Measurements from ENCODE around the gene CCDC177.
A peak's percentile ranks its signal among the peaks of the same experiment; 100 is the strongest.
"Not testable (repeated sequence)": the region's sequence is repeated elsewhere in the genome, so short reads cannot be mapped to it uniquely, and the experiment has no call there.

CCDC177 gene

DNA sequence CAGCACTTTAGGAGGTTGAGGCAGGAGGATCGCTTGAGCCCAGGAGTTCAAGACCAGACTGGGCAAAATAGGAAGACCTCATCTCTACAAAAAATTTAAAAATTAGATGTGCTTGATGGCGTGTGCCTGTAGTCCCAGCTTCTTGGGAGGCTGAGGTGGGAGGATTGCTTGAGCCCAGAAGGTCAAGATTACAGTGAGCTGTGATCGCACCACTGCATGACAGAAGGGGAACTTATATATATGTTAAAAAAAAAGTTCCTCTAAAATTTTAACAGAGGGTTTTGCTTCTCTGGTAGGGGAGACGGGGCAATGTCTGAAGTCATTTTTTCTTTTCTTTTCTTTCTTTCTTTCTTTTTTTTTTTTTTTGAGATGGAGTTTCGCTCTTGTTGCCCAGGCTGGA lies 24.8 kb upstream of the CCDC177 start:
- DNase-seq = not testable (repeated sequence)

DNA sequence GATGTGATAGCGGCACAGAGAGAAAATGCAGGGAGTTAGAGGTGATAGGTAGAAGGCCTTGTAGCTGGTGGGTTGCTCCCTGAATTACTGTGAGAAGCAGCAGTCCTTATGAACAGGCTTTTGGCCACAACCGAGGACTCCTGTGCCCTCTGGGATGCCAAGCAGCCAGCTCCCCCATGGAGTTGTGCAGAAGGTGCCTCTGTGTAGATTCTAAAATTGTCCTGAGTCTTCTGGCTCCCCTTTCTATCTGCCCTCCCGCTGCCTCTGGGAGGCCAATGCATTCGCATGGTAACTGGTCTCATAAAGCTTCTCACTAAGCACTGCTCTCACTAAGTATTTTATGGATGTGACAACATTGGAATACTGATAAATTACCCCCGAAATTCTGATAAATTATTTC lies 20.7 kb upstream of the CCDC177 start:
- DNase-seq = no peak

- DNase-seq = no peak
Observed at GRCh38 chr14:69594846-69595245, 20.2 kb upstream of the CCDC177 start.

DNA sequence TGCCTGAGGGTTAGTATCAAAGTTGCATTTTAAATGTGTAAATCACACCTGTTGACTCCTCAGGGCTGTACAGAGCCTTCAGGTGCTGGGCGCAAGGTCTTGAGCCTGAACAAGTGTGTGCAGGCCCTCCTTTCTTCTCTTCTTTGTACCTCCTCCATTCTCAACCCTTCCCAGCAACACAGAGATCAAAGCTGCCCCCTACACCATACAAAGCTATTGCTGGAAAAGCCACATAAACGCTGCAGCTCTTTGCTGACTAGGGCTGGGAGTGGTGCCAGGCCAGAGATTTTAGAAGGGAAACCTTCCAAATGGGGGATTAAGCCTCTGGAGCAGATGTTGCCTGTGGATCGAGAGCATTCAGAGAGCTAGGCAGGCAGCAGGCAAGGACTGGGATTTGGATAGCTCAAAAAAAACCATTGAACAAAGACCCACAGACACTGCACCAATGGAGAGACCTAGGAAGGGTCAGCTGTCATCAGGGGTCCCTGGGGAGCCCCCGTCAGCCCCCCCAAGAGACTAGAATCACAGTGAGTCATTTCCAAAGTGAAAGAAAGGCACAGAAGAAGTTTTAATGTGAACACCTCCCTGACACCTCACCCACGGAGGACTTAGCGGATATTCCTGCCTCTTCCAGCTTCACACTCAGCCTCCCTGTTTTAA lies 18.5 kb upstream of the CCDC177 start:
- DNase-seq = no peak

DNA sequence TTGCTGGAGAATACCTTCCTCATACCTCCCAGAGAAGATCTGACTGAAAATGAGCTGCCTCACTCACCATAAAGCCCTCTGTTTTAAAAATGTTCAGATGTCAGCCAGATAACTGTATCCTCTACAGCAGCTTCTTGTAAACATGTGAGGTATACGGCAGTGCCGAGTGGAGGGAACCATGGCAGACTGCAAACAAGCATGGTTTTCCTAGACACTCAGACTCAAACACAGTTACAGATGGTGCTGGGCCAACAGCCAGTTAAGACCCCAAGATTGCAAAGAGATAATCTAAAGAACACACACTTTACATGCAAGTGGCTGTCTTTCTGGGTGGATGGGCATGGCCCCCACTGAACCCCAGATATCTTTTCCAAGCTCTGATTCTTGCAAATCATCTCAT lies 16.6 kb upstream of the CCDC177 start:
- no peak for DNase-seq

GRCh38 chr14:69587389-69587788 lies 12.7 kb upstream of the CCDC177 start:
- DNase-seq = no peak

GRCh38 chr14:69586404-69586803 lies 11.7 kb upstream of the CCDC177 start:
- DNase-seq = no peak

DNA sequence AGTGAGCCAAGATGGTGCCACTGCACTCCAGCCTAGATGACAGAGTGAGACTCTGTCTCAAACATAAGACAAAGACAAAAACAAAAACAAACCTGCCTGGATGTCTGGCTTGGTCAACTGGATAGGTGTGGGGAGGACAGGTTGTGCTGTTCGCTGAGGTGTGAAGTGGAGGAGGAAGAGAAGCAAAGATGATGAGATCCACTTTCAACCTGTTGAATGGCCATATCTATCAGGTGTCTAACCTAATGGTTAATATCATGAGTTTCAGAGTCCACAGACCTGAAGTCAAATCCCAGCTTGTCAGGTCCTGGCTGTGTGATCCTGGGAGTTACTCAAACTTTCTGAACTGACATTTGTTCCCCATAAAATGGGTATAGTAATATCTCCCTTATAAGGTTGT lies 9.7 kb upstream of the CCDC177 start:
- no peak for DNase-seq

DNA sequence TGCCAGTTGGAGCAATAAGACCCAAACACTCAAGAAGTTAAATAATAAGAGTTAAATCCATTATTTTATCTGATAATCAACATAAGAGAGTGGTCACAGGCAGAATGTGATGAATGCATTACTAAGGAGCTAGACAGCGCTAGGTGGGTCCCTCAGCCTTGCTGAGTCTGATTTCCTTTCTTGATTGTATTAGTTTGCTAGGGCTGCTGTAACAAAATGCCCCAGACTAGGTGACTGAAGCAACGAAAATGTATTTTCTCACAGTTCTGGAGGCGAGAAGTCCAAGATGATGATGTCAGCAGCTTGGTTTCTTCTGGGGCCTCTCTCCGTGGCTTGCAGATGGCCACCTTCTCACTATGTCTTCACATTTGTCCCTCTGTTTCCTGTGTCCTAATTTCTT lies 8.2 kb upstream of the CCDC177 start:
- no peak for DNase-seq

DNA sequence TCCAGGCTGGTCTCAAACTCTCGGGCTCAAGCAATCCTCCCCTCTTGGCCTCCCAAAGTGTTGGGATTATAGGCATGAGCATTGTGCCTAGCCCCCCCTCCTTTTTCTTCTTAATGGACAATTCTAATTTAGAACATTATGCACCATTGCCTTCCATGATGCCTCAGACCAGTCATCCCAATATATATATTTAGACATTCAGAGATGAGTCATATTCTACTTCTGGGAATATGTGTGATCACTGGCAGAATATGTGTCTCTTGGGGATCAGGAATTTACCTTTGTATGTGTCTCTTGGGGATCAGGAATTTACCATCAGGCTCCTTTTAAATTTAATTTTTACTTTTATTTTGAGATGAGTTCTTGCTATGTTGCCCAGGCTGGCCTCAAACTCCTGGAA lies 7.5 kb upstream of the CCDC177 start:
- no peak for DNase-seq

DNA sequence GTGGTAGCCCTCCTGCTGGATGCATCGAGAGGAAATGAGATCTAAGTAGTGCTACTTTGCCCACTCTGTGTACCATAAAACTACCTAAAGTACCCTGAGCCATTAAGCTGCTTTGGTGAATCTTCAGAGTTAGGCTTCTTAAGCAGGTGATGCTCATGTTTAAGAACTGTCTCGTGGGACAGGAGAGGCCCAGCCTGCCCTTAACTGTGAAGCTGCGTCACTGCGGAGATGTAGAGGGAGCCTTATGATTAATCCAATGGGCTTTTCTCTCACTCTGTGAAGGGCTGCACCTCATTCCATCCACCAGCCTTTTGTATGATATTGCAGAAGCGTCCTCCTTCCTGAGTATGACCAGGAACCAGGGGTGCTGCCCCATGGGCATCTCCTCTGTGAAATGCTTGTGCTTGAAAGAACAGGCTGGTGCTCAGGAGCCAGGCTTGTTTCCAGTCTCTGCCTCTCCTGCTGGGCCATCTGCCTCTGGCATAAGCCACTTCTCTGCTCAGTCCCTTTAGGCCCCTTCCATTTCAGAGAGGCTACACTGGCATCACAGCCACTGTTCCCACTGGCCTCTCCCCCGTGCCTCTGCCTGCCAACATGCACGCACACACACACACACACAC lies 6.8 kb upstream of the CCDC177 start:
- no peak for DNase-seq

DNA sequence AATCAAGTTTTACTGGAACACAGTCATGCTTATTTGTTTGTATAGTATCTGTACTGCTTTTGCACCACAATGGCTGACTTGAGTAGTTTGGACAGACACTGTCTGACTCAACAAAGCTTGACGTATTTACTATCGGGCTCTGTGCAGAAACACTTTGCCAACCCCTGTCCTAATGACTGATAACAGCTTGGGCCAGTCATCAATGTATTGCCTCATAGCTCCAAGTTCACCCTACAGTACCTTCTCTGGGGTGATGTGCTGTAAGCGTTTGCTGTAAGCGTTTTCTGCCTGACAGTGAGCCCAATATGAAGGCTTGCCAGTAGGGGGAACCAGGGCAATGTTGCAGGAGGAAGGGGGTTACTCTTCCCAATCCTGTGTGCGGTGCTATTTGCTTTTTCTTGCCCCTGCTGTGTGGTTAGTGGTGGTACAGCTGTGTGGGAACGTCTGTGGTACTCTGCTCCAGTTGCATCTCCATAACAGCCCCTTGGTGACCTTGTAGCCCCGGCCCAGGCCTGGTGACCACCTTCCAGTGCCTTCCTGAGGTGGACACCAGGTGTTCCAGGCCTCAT lies 5.4 kb upstream of the CCDC177 start:
- peak; percentile 61 to 65 for DNase-seq

- DNase-seq = no peak
Observed at GRCh38 chr14:69579476-69579875, 4.8 kb upstream of the CCDC177 start.

DNA sequence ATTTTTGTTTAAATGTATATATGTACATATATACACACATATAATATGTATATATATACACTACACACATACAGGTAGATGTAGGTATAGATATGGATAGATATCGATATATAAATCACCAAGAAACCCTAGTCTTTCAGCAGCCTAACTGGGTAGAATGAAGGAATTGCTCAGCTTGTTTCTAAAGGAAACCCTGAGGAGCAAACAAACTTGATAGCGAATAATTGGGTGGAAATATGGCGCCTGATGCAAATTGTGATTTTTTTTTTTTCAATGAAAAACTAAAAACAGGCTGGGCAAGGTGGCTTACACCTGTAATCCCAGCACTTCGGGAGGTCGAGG lies 254 bp upstream of the CCDC177 start:
- DNase-seq = no peak

DNA sequence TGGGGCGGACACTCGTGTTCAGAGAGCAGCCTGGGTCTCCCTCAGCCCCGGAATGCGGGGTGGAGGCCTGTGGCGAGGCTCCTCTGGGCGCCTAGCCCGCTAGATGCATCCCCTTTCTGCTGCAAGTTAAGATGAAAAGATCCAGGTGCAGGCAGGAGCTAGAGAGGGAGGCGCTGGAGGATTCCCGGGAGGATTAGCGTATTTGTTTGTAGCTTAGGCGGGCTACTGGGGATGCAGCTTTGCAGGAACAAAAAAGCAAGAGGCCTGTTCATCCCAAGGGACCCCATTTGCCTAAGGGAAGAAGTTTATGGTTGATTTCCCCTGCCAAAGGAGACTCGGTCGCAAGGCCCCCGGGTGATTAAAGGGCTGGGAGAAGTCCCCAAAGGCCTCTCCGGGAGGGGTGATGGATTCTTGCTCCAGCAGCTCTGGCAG lies 824 bp downstream of the CCDC177 start:
- DNase-seq = peak; percentile 39 to 49

- no peak for DNase-seq
Observed at GRCh38 chr14:69573205-69573830, 1.4 kb downstream of the CCDC177 start.

- no peak for DNase-seq
Observed at GRCh38 chr14:69572841-69573135, 1.9 kb downstream of the CCDC177 start.

GRCh38 chr14:69572030-69572840 lies 2.4 kb downstream of the CCDC177 start:
- DNase-seq = no peak

GRCh38 chr14:69571449-69572029 lies 3.1 kb downstream of the CCDC177 start:
- no peak for DNase-seq

GRCh38 chr14:69570836-69571330 lies 3.8 kb downstream of the CCDC177 start:
- no peak for DNase-seq

DNA sequence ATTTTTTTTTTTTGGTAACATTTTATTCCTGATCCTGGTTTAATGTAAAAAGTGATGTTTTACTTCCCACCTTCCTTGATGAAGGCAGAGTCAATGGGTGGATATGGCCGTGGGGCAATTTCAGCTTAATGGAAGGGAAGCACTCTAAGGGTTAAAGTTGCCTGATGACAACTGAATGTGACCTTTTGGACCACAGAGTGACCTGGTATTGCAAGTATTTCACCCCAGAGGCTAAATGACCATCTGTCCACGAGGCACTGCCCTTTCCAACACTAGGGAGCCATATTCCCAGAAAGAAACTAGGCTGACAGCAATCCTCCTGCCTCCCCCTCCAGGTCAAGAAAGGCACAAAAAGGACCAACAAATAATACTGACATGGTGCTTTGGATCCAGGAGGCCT lies 4.8 kb downstream of the CCDC177 start:
- no peak for DNase-seq

GRCh38 chr14:69567563-69567962 lies 7.1 kb downstream of the CCDC177 start:
- no peak for DNase-seq

DNA sequence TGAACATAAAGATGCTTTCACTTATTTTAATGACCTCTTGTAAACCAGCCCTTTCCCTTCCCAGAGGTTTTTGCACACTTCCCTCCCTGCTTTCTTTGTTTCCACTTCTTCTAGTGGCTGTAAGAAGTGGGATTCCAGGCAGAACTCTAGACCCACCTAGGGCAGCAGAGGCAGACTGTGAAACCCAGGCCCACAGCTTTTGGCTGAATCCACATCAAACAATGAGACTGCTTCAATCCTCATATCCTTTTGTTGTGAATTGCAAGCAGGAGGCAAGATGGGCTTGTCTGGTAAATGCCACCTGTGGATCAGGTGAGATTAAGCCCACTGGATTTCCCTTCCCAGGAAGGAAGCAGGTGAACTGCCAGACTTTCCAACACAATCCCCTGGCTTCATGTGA lies 12.8 kb downstream of the CCDC177 start:
- DNase-seq = no peak

All from NCI-H1930 (cell line).